Dermis blood vessel endothelial cell (primary cell): ENCODE measurements around the gene PLXNB1. TPM values are rescaled to one million over a fixed set of nuclear protein-coding genes. Genes with fewer than 3 reads are reported as not detected.
"Not testable (repeated sequence)": the region's sequence is repeated elsewhere in the genome, so short reads cannot be mapped to it uniquely, and the experiment has no call there.

Experiments
- DNase-seq: peaks from one replicate; pipeline ENCODE4 v3.0.0; 2010
- total RNA-seq: library from RNA; depleted of rRNA; stranded (reverse); fragments of >200 nt; gene quantifications from 2 replicates; pipeline ENCODE4 v1.2.3, GENCODE V29; 2014

The PLXNB1 gene
- 16.8 and 23.7 TPM in 2 replicates for total RNA-seq

- DNase-seq: peak; percentile 30
Observed at GRCh38 chr3:48429960-48430707, at the start of gene PLXNB1. TSS of gene PLXNB1 (minus strand) at chr3:48430086. CDS start at chr3:48424611, 5,475 bp downstream.

DNA sequence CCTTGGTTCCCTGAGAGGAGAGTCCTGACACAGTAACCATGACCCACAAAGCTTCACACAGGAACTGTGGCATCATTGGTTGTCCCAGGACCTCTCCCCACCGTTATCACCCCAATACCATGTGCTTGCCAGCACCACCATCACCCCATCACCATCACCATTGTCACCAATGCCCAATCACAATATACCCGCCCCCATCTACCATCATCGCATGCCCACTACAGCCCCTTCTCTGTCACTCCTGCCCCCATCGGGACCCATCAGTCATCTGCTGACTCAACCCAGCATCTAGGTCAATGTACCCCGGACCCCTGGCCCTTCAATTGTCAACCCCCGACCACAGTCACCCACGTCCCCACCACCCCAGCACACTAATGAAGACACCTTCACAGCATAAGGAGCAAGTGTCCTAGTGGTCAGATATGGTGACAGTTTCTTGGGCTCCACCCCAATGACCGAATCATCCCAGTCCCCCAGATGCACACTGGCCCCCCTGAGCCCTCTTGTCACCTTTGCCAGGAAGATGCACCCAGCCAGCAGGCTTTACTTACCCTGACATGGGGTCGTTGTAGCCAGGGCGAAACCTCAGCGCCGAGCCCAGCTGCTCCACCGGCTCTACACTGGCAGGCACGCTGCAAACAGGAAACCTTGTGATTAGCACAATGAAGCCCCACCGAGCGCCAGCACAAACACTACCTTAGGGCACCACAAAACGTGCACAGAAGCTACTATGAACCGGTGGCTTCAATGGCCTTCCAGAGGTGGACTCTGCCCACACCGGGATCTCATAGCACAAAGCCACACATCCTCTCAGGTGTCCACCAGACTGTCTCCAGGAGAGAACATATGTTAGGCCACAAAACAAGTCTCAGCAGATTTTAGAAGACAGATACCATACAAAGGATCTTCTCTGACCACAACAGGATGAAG lies 49.0 kb upstream of the PLXNB1 start:
- DNase-seq: peak; percentile 41

DNA sequence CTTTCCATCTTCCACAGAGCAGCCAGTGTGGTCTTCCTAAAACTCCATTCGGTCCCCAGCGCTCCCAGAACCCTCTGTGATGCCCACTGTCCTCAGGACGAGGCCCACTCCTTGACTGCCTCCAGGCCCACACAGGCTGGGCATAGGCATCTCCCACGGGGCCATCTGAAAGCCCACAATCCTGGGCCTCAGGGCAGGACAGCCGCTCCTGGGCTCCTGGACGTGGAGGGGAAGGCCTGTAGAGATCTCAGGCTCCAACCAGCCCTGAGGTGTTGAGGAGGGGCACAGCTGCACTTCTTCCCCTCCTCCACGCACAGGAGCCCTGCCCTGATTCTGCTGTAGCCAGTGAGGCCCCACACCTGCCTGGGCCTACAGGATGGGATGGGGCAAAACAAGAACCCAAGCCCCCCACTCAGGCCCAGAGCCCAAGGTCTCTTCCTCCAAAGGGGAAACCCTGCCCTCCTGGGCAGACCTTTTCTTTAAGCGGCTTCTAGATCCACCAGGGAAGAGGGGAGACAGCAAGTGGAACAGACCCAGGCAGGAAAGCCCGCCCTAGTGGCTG lies 48.2 kb upstream of the PLXNB1 start:
- no peak for DNase-seq

DNA sequence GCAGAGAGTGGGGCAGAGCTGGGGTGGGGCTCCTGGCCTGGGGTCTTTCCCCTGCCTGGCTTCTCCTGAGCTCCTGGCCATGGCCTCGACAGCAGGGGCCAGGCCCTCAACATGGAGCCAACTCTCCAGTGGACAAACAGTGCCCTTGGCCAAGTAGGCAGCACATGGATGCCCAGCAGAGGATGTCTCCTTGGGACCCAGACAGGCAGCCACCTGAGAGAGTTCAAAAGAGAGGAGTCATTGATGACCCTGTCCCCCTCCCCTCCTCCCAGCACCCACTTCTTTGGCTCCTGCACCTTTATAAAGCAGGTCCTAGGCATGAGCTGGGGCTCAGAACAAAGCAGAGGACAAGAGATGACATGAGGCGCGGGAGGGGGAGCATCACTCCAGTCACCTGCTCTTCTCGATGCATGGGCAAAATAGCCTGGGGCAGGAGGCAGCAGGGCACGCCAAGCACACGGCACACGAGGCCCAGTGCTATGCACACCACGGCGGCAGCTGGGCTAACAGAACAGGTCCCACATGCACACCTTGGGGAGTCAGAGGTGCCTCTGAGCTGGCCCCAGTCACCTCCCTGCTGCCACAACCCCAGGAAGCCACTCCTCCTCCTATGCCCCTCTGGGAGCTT lies 46.7 kb upstream of the PLXNB1 start:
- no peak for DNase-seq

DNA sequence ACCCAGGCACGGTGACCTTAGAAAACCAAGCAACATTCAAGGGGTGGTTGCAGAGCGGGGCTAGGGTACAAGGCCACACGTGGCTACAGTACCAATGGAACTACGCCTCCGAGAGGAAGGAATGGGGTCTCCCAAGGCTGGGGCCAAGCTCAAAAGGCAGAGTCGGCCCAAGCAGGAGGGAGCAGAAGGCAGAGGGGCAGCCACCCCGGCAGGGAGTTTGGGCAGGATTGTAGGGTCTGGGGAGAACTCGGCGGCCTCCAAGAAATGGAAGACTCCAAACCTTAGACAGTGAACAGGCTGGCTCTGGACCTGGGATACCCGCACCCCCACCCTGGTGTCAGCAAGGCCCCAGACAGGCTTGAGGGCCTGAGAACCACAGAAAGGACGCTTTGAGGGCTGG lies 45.3 kb upstream of the PLXNB1 start:
- DNase-seq: no peak

DNA sequence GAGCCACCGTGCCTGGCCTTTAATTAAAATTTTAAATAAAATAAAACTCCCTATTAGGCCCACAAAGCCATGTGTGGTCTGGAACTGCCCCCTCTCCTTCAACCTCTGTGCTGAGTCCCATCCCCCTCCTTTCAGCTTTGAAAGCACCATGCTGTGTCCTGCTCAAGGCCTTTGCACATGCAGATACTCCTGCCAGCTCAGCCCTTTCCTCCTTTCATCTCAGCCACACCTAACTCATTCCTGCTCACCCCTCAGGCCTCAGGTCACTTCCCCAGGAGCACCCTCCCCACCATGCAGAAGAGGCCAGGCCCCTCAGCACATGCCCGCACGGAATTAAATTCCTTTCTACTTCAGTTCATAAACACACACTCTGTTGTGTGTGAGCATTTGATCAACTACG lies 44.7 kb upstream of the PLXNB1 start:
- DNase-seq: no peak

DNA sequence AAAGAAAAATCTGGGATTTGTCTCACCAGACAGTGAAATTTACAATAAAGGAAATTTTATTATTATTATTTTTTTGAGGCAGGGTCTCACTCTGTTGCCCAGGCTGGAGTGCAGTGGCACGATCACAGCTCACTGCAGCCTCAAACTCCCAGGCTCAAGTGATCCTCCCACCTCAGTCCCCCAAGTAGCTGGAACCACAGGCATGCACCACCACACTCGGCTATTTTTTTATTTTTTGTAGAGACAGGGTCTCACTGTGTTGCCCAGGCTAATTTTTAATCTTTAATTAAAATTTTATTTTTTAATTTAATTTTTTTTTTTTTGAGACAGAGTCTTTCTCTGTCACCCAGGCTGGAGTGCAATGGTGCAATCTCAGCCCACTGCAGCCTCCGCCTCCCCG lies 44.1 kb upstream of the PLXNB1 start:
- not testable (repeated sequence) for DNase-seq

DNA sequence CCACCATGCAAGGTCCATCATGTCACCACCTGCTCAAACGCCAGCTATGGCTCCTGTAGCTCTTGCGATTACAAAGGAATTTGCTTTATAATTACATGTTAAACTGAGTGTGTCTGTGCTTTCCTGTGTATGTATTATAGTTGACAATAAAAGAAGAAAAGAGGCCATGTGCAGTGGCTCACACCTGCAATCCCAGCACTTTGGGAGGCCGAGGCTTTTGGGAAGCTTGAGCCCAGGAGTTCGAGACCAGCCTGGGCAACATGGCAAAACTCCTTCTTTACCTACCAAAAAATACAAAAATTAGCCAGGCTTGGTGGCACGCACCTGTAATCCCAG lies 43.7 kb upstream of the PLXNB1 start:
- no peak for DNase-seq

DNA sequence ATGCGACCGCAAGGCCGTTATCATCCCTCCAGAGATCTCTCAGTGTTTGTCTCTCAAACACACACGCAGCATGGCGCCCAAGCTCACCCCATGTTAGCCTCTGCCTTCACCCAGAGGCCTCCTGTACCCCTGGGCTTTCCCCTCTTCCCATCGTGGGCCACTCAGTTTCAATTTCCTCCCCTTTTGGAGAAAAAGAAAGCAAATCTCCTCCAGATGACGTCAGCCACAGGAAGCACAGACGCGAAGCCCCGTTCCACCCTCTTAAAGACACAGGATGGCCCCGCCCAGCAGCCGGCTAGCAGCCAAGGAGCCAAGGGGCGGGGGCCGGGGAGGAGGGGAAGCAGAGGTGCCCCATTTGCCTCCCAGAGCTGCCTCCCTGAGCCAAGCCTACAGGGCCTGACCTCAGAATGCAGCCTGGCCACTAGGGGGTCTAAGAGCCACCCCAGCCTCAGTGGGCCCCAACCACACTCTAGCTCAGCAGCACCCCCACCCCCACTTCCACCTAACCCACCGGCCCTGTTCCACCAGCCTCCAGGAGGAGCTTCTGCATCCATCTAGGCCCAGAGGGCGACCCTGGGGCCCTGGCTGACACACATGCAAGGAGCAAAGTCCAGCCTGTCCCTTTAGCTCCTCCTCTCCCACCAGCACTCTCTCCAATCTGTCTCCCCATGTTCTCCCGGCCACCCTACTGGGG lies 43.2 kb upstream of the PLXNB1 start:
- DNase-seq: peak; percentile 94

DNA sequence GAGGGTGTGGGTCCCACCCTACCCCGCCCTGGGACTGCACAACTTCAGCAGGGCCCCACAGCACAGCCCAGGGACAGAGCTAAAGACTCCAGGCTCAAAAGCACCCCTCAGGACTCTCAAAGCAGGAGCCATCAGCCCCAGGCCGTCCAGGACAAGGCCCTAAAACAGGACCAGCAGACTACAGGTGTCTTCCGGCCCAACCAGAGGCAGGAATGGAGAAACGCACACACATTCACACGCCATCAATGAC lies 42.7 kb upstream of the PLXNB1 start:
- no peak for DNase-seq

- no peak for DNase-seq
Observed at GRCh38 chr3:48470286-48470685, 40.4 kb upstream of the PLXNB1 start.

DNA sequence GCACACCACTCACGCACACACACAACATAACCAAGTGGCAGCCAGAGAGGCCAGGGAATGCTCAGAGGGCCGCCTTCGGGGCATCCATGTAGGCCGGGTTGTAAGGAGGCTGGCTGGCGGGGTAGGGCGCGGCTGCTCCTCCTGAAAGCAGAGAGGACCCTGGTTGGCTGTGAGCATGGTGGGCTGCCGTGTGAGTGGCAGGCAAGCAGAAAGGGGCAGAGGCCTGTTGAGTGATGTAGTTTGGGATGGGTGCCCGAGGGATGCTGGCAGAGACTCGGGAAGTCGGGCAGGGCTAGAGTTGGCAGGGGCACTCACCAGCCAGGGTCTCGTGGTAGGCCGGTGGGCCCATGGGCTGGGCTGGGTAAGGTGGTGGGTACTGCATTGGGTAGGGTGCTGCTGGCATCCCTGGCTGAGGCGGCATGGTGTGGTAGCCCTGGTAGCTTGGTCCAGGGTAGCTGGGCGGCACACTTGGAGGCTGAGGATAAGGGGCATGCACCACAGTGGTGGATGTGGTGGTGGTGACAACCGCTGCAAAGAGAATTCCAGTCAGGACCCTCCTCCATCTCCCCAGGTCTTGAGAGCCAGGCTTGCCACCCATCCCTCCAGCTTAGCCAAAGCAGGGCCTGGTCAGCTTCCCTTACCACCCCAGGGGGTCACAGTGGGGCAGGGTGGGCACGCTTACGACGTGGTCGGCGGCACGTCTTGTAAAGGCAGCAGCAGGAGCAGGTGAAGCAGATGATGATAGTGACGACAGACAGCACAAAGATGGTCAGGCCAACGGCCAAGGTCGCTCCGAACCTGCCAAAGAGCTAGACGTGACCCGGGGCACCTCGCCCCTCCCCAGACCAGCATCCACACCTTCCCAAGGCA lies 39.4 kb upstream of the PLXNB1 start:
- no peak for DNase-seq

GRCh38 chr3:48468329-48468731 lies 38.4 kb upstream of the PLXNB1 start:
- DNase-seq: no peak

- DNase-seq: no peak
Observed at GRCh38 chr3:48467473-48468267, 37.8 kb upstream of the PLXNB1 start.

- DNase-seq: no peak
Observed at GRCh38 chr3:48467110-48467454, 37.2 kb upstream of the PLXNB1 start.

DNA sequence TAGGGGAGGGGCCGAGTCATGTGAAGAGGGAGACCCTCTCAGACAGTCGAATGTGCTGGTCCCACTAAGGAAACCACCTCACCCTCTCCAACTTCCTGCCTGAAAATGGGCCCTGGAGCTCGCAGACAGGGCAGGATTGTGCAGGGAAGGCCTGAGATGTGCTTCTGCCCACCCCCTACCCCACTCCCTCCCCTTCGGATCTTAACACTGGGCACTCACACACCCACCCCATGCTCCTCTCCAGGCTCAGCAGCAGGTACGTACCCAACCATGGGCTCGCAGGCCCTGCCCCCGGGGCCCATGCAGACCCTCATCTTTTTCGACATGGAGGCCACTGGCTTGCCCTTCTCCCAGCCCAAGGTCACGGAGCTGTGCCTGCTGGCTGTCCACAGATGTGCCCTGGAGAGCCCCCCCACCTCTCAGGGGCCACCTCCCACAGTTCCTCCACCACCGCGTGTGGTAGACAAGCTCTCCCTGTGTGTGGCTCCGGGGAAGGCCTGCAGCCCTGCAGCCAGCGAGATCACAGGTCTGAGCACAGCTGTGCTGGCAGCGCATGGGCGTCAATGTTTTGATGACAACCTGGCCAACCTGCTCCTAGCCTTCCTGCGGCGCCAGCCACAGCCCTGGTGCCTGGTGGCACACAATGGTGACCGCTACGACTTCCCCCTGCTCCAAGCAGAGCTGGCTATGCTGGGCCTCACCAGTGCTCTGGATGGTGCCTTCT lies 36.7 kb upstream of the PLXNB1 start:
- peak; percentile 32 for DNase-seq

- peak; percentile 100 for DNase-seq
Observed at GRCh38 chr3:48465531-48466378, 35.9 kb upstream of the PLXNB1 start.

GRCh38 chr3:48465237-48465530 lies 35.3 kb upstream of the PLXNB1 start:
- no peak for DNase-seq

DNA sequence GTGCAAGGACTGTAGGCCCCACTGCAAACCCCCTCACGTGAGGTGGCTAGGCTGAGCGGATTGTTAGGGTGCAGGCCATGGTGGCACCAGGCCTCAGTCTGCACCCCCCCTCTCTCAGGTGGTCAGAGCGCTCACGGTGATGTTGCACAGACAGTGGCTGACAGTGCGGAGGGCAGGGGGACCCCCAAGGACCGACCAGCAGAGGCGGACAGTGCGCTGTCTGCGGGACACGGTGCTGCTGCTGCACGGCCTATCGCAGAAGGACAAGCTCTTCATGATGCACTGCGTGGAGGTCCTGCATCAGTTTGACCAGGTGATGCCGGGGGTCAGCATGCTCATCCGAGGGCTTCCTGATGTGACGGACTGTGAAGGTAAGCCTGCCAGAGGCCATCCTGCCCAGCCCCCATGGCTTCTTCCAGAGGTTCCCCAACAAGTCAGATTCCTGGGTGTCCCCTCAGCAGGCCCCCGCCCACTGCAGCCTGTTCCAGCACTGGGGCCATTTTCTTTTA lies 34.9 kb upstream of the PLXNB1 start:
- DNase-seq: no peak
